Eye (tissue), 1 donor: Measurements from ENCODE around the gene TANGO2.

ENCODE experiments used
- DNase-seq: peaks from one replicate; pipeline ENCODE4 v3.0.0-alpha.2; 2015

TANGO2 gene

DNA sequence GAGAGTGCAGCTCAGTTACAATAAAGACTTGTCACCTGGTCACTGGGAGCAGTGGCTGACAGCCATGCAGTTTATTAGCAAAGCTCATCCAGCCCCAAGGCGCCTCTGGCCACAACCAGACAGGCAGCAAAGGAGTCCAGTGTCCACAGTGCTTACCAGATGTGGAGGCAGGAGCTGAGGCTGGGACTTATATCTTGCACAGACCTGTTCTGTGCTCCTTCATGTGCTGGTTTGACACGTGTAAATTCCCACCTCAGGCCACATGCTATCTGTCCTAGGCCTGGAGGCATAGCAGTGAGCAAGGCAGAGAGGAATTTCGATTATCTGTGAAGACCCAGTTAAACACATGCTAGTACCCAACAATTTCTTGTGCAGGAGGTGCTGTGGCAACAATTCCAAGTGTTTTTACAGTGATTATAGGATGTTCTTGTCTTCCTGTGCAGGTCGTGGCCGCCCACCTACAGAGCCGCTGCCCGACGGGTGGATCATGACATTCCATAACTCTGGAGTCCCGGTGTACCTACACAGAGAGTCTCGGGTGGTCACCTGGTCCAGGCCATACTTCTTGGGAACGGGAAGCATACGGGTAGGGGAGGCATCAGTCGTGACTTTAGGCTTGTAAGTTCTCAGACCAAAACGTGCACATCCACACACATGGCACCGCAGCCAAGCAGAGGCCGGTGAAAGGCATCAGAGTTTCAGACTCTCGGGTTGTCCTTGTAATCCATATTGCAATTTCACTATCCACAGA lies 68.5 kb downstream of the TANGO2 start:
- DNase-seq = no peak

DNA sequence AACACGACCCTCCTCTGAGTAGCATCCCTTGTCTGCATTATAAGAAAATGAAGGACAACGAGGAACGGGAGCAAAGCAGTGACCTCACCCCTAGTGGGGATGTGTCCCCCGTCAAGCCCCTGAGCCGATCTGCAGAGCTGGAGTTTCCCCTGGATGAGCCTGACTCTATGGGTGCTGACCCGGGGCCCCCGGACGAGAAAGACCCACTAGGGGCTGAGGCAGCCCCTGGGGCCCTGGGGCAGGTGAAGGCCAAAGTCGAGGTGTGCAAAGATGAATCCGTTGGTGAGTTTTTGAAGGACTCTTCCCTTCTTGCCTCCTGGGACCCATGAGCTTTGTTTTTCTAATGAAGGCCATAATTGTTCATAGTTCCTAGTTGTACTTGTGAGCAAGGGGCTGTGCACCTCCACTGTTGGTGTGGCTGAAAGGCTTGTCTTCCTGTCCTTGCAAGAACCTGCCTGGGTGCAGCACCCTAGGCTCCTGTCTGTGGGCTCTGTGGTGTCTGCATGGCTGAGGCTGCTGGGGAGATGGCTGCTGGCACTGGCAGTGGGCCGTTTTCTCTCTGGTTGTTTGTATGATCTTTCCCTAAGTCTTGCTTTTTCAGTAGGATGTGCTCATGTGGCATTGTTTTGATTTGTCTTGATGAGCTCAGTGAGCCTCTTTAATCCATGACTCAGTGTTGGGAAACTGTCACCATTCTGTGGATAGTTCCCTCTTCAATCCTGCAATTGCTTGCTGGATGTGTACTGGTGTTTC lies 69.2 kb downstream of the TANGO2 start:
- no peak for DNase-seq

GRCh38 chr22:20090730-20091240 lies 69.9 kb downstream of the TANGO2 start:
- no peak for DNase-seq

DNA sequence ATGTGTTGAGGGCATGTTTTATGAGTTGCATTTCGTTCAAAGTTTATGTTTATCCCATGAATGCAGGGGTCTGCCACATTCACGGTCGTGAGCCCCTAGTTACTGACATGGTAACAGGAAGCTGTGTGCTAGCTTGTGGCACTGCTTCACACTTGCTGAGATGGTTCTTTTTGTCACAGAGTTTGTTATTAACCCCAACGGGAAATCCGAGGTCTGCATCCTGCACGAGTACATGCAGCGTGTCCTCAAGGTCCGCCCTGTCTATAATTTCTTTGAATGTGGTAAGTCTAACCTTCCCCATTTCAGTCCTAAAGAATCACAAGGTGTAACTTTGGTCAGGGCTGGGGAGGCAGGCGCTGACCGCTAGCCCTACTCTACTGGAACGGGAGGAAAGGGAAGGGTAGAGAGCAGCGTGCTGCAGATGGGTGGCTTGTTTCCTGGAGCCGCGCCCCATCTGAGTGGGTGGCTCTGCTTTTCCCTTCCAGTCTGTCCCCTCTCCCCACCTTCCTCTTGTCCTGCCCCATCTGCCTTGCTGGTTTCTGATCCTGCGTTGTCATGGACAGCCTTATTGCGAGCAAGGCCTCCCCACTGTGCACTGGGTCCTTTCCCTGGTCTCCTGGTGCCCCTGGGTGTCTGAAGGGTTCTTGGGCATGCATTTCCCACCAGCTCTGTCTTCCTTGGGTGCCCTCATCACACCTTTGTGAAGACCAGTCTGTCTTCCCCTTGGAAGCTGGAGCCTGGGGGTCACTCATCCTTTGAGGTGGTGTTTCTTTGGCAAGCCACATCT lies 71.0 kb downstream of the TANGO2 start:
- no peak for DNase-seq

- no peak for DNase-seq
Measured at GRCh38 chr22:20092477-20092854, 71.6 kb downstream of the TANGO2 start.

DNA sequence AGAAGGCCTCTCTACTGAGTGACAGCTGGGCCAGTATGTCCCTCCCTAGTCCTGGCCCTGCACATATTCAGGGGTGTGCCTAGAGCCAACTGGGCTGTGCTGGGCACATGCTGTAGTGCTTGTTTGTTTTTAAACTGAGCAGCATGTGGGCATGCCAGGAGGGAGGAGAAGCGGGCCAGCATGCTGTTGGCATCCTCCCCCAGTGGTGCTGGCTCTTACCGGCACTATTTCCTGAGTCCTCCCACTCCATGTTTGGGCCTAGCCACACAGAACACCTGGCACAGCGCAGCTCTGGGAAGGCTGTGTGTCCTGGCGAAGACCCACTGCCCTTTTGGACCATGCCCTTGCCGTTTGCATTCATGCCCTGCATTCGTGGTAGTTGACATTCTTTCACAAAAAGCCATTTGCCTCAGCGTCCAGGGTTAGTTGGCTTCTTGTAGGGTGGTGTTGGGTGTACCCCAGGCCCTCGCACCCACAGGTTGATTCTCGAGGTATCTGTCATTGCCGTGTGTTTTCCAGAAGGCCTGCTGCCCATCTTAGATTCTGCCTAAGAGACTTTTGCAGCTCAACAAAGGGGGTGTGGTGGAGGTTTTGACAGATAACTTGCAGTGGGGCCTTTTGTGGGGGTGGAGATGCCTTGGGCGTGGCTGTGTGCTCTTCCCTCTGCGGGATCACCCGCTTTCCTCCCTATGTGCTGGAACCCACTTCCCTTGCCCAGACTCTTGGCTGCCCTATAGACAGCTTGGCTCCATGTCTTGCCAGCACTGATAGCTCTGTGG lies 72.7 kb downstream of the TANGO2 start:
- no peak for DNase-seq

- no peak for DNase-seq
Measured at GRCh38 chr22:20094197-20094807, 73.4 kb downstream of the TANGO2 start.

DNA sequence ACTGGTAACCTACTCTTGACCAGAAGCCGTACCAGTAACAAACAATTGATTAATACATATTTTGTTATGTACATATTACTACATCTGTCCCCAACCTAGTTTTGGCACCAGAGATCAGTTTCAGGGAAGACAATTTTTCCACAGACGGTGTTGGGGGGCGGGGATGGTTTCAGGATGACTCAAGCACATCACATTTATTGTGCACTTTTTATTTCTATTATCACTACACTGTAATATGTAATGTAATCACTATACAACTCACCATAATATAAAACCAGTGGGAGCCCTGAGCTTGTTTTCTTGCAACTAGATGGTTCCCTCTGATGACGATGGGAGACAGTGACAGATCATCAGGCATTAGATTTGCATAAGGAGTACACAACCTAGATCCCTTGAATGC lies 74.6 kb downstream of the TANGO2 start:
- no peak for DNase-seq

- DNase-seq = no peak
Measured at GRCh38 chr22:20096574-20097420, 75.9 kb downstream of the TANGO2 start.

- DNase-seq = no peak
Measured at GRCh38 chr22:20099099-20099711, 78.3 kb downstream of the TANGO2 start.

GRCh38 chr22:20101638-20102037 lies 80.7 kb downstream of the TANGO2 start:
- no peak for DNase-seq

DNA sequence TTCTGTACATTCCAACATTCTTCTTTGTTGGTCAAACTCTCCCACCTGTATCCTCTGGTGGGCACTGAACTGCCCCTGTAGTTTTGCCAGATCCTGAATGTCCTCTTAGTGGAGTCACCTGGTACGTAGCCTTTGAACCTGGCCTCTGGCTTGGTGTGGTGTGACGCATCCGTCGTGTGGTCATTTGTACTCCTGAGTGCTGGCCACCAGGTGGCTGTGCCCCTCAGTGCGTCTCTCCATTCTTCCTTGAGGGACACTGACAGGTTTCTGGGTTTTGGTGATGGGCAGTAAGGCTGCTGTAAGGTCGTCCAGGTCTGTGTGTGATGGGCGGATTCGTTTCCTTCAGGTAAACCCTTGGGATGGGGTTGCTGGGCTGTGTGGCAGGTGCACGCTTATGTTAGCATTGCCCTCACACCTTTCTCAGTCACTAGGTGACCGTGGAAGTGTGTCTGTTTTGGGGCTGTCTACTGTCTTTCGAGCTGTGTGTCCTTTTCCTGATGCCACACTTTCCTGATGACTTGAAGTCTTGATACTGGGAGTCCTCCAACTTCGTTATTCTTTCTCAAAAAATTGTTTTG lies 81.4 kb downstream of the TANGO2 start:
- DNase-seq = no peak

GRCh38 chr22:20105456-20106204 lies 84.7 kb downstream of the TANGO2 start:
- no peak for DNase-seq

GRCh38 chr22:20106205-20106848 lies 85.4 kb downstream of the TANGO2 start:
- no peak for DNase-seq

DNA sequence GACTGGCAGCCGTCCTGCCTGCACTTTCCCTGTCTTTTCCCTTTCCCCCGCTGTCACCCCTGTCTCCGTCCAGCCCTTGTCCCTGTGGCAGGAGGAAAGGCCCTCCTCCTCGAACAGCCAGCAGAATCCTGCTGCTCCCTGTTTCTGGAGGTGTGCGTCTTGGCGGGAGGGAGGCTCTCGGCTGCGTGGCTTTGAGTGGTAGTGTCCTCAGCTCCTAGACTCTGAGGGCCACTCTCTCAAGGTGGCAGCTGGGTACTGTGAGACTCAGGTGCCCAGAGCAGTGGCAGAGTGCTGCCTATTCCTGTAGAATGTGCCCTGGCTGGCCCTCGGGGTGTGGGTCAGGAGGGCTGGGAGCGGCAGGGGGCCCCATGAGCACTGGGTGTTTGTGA lies 85.9 kb downstream of the TANGO2 start:
- DNase-seq = no peak

- no peak for DNase-seq
Measured at GRCh38 chr22:20107471-20107901, 86.6 kb downstream of the TANGO2 start.

DNA sequence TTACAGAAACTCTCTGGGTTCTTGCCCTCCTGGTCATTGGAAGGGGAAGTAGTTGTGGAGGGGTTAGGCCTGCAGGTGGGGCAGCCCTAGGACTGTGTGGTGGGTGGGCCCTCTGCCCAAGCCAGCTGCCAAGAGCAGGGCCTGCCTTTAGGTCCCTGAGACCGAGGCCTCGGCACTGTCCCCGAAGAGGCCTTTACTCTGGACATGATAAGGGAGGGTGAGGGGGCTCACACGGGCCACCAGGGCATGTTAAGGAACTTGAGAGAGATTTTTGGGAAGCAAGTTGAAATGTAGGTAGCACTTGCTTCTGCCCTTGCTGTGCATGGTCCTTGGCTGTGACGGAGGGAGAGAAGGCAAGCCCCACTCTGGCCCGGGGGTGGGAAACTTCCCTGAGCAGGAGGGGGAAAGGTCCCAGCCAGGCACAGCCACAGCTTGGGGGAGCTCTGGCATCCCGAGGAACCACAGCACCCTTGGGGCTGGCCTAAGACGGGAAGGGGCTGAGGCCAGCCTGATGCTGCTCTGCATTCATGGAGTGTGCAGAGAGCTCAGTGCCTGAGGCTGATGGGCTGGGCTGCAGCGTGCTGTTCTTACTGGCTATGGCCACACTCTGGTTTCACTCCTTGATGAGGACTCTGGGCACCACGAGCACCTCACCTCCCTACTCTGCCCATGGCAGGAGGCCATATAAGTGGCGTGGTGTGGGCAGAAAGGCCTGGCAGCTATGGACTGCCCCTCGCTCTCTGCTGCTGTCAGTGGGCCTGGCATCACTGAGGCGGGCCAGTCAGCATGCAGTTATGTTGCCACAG lies 87.2 kb downstream of the TANGO2 start:
- DNase-seq = no peak

- DNase-seq = no peak
Measured at GRCh38 chr22:20108757-20109230, 87.9 kb downstream of the TANGO2 start.
